HUDEP-2 (cell line): ENCODE measurements around the gene PLCH1.

Experiments used
- DNase-seq, 76 experiments: peaks; one replicate each; lab custom pipeline; 2025; ENCODE audit not compliant: unreplicated experiment in 76 of 76; lab: John Stamatoyannopoulos, UW

PLCH1 gene

DNA sequence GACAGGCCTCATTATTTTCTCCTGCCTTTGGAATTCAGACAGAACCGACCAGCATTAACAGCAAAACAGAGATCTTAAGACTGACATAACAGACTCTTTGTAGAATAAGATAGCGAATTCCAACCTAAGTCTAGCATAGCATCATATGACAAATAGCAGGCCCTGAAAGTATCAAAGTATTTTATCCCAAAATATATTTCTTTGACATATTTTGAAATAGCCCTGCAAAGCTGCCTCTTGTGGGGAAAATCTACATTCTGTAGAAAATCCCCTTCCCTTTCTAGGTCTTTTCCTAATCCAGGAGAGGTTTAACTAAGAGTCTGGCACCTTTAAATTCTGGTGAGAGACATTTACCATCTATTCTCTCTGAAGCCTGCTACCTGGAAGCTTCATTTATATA is 417.0 kb downstream of the PLCH1 start:
- DNase-seq, result no peak

DNA sequence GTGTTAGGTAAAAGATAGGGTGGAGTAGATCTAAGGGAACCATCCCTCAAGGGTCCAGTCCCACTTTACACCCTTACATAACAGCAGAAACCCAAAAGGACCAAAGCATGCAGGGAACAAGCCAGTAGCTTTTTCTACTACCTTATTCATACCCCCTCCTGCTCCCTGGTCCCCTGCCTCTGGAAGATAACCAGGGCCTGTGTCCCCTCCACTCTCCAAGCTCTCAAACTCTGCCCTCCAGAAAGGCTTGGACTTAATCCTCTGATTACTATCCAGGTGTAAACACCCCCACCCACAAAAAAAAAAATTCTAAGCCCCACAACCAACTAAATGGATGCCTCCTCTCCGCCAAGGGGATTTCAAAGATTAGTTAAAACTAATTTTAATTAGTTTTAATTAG is 417.4 kb downstream of the PLCH1 start:
- DNase-seq, result no peak

DNA sequence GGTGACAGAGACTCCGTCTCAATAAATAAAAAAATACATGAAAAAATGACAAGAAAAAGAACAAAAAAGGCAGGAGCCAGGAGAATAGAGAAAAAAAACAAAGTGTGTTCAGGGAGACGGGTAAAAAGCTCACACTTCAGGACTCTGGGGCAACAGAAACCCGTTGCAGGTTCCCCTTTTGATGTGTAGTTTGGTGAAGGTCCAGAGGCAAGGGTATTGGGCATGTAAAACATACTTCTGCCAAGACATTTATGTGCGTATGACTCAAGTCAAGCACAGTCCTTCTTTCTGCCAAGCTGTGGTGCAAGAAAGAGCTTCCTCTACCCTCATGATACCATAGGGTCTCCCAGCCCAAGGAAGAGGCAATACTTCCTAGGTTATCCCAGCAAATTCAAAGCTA is 418.0 kb downstream of the PLCH1 start:
- no peak for DNase-seq

DNA sequence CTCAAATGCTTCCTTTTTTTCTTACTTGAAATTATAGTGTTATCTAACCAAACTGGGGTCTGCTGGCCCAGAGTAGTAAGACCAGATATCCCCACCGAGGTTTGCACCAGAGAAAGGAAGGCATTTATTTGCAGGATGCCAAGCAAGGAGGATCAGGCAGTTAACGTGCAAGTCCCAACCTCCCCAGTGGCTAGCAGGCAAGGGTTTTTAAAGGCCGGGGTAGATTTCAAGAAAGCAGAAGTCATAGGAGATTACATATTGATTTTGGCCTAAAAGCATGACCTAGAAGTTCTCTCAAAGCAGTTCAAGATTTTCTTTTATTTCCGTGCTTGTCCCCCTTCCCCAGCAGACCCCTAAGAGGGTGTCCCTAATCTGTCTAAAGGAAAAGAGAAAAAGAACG is 418.6 kb downstream of the PLCH1 start:
- no peak for DNase-seq
